Measurements from ENCODE around the gene PLD4. TPM values are rescaled to one million over a fixed set of nuclear protein-coding genes. Genes with fewer than 3 reads are reported as not detected.

PLD4 gene
- total RNA-seq, 1 experiment from 2014 or later, result not detected

DNA sequence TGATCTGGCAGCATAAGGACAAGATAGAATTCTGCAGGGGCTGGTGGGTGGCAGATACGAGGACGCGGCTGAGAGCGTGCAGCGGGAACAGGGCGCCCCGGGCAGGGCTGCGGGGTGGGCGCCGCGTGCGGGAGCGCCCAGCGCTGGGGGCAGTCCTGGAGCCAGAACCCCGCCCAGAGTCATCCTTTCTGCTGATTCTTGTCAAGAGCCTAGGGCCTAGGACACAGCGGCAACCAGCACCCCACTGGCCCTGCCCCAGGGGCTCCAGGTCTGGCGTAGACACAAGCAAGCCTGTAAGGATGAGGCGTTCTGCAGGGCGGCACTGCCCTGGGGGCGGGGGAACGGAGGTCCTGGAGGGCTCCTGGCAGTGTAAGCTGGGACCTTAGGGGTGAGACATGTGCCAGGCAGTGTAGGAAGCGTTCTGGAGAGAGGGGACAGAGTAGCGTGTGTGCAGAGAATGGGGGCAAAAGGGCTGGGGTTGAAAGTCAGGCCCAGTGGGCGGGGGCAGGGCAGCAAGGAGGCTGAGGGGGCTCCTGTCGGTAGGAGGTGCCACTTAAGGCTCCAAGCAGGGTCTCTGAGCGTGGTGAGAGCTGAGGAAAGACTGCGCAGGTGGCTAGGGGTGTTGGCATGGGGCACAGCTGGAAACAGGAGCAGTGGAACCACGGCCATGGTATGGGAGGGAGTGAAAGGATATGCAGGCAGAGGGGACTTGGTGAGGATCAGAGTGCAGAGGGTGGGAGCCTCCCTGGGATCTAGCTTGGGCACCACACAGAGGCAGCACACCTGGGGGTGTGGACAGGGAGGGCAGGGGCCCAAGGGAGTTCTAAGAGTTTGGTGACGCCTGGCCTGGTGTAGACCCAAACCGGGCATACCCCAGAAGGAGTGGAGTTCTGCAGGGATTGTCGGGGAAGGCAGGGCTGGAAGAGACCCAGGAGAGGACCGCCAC, 54.3 kb downstream of the PLD4 start:
- H3K4me3 ChIP-seq, result no peak overlapping the region
- H3K36me3 ChIP-seq, result no peaks in the 10 kb centered on the region
- DNase-seq, result no peak
- H3K27me3 ChIP-seq, result no peaks in the 10 kb centered on the region
- H3K9me3 ChIP-seq, result no peaks in the 10 kb centered on the region

DNA sequence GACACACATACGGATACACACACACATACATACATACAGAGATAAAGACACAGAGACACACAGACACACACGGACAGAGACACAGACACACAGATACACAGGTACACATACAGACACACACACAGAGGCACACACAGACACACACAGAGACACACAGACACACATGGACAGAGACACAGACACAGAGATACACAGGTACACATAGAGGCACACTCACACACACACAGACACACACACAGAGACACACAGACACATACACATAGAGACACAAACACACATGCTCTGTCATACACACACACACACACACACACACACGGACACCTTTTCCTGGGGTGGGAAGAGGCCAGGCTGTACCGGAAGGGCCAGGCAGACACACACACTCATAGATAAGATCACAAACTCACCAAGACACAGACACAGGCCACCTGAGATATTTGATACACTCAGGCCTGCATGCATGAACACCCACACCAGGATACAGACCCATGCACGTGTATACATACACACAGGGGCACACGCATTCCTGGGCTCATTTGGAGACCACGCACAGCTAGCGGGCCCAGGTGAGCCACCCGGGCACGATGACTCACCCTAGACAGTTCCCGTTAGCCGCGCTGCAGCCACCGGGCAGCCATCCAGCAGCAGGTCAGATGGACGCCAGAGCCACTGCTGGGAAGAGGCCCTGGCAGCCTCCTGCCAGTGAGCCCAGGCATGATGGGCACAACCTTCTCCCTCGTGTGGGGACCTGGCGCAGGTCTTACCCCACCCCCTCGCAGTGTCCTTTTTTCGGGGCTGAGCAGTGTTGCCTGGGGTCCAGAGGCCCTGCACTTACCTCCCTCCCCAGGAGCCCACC, 55.3 kb downstream of the PLD4 start:
- Histone ChIP-seq H3K36me3 (no peaks in the 10 kb centered on the region), H3K9me3 (no peaks in the 10 kb centered on the region), H3K27me3 (no peaks in the 10 kb centered on the region), H3K4me3 (no peak overlapping the region)
- peak; percentile 56 for DNase-seq

DNA sequence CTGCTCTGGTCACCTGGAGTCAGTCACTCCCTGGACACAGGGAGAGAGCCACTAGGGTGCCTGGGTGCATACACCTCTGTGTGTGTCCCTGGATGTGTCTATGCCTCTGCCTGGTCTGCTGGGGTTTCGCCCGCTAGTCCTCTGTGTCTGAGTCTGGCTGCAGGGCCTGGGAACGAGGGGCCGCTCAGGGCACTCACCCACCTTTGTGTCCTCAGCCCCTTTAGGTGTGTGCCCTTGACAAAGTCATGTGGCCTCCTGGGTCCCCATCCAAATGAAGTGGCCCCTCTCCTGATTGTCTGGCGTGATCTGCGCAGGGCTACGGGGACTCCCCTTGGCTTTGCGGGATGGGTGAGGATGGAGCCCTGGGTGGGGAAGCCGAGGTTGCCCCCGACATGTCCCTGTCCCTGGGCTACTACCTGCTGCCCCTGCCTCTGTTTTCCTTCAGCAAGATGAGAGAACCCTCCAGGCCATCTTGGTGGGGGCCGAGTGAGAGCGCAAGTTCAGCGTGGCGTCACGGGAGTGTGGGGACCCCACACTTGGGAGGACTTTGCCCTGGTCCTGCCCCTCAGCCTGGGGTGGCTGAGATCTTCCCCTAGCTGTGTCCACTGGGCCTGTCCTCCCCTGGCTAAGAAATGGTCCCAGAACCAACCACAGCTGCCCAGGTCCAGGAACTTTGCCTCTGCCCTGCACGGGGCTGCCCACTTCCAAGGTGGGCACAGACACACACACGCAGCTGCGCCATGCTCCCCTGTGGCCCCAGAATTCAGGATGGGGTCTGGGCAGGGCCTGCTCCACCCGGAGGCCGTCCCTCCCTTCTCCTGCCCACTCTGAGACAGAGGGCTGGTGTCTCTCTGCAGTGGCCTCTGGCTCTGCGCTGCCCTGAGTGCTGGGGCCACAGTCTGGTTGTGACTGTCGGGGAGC, 56.2 kb downstream of the PLD4 start:
- H3K27me3 ChIP-seq, result no peaks in the 10 kb centered on the region
- H3K36me3 ChIP-seq, result no peaks in the 10 kb centered on the region
- no peak overlapping the region for H3K4me3 ChIP-seq
- H3K9me3 ChIP-seq, result no peaks in the 10 kb centered on the region
- no peak for DNase-seq

DNA sequence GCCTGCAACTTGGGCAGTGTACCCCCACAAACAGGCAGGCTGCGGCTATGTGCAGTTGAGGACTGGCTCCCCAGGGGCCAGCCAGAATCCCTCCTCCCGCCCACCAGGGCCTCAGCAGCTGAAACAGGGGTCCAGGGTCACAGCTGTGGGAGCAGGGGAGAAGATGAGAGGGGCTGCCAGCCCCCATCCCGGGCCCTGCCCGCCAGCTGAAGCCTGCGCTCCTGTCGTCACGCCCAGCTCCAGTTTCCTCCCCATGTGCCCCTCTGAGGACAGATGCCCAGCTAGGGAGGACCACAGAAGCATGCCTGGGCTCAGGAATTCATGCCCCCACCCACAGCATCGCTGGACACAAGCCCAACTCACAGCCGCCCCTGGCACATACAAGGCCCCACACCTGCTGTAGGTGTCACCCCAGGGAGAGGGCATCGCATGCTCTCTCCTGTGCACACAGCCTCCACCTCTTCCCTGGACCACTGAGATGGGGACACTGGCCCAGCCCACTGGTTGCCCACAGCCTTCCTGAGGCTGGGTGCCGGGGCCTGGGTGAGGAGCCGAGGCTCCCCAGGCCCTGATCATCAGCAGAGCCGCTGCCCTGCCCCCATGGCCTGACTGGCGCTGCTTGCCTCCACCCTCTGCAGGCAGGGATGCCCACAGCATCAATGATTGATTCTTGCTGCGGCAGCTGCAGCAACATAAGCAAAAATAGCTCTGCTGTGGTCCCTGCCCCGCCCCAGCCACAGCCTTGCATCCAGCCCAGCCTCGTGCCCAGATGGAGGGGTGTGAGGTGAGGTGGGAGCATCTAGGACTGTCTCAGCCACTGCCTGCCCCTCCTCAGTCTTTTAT, 57.2 kb downstream of the PLD4 start:
- DNase-seq, result no peak
- no peaks in the 10 kb centered on the region for H3K36me3 ChIP-seq
- no peak overlapping the region for H3K4me3 ChIP-seq
- H3K27me3 ChIP-seq, result no peaks in the 10 kb centered on the region
- H3K9me3 ChIP-seq, result no peaks in the 10 kb centered on the region

DNA sequence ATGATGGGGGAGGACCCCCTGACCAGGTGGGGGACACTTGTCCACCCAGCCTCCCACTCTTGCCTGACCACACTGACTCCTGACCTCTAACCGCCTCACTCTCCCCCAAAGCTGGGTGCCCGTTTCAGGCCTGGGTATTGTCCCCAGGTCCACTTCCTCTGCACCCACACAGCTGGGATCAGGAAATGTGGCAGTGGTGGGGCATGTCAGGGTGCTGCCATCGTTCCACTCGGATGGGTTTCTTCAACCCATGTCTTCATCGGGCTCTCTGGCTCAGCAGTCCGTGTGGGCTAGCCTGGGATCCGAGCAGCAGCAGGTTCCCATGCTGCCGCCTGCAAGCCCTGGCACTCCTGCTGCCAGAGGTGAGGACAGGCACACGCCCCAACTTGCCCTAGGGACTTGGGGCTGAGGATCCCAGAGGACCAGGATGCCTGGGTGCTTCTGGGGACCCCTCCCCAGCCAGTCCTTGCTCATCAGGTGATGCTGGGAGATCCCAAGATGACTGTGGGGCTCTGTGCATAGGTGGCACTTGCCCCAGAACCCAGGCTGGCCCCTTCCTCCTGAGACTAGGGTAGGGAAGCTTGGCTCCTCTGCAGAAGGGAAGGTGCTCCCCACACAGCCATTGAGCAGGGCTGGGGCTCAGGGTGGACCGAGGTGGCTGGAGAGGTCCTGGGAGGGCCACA, 58.0 kb downstream of the PLD4 start:
- Histone ChIP-seq H3K4me3 (no peak overlapping the region), H3K27me3 (no peaks in the 10 kb centered on the region), H3K9me3 (no peaks in the 10 kb centered on the region), H3K36me3 (no peaks in the 10 kb centered on the region)
- DNase-seq, result no peak

Other genes starting within 250 kb of the PLD4 start
- 15.5 and 31.4 TPM in 2 replicates for gene INF2, start 235.3 kb upstream of the PLD4 start, total RNA-seq (2014; rRNA removed; shearing (Covaris generic); ENCODE audit: low replicate concordance)
- gene ADSS1, start 200.7 kb upstream of the PLD4 start, total RNA-seq (2014; rRNA removed; shearing (Covaris generic); ENCODE audit: low replicate concordance), result 4.0 and 4.2 TPM in 2 replicates
- gene SIVA1, start 171.7 kb upstream of the PLD4 start, total RNA-seq (2014; rRNA removed; shearing (Covaris generic); ENCODE audit: low replicate concordance), result 166 and 169 TPM in 2 replicates
- gene AKT1, start 129.1 kb upstream of the PLD4 start, total RNA-seq (2014; rRNA removed; shearing (Covaris generic); ENCODE audit: low replicate concordance), result 118 and 140 TPM in 2 replicates
- 2.5 and 3.9 TPM in 2 replicates for gene ZBTB42, start 123.8 kb upstream of the PLD4 start, total RNA-seq (2014; rRNA removed; shearing (Covaris generic); ENCODE audit: low replicate concordance)
- gene CEP170B, start 59.6 kb upstream of the PLD4 start, total RNA-seq (2014; rRNA removed; shearing (Covaris generic); ENCODE audit: low replicate concordance), result 7.5 and 13.6 TPM in 2 replicates
- 26.9 and 31.3 TPM in 2 replicates for gene AHNAK2, start 53.5 kb downstream of the PLD4 start, total RNA-seq (2014; rRNA removed; shearing (Covaris generic); ENCODE audit: low replicate concordance)
- gene CLBA1, start 60.9 kb downstream of the PLD4 start, total RNA-seq (2014; rRNA removed; shearing (Covaris generic); ENCODE audit: low replicate concordance), result 7.2 and 10.8 TPM in 2 replicates
- gene CDCA4, start 96.2 kb downstream of the PLD4 start, total RNA-seq (2014; rRNA removed; shearing (Covaris generic); ENCODE audit: low replicate concordance), result 30.3 and 49.7 TPM in 2 replicates
- gene GPR132, start 140.6 kb downstream of the PLD4 start, total RNA-seq (2014; rRNA removed; shearing (Covaris generic); ENCODE audit: low replicate concordance), result not detected in 2 replicates
- 3.1 and 12.4 TPM in 2 replicates for gene JAG2, start 243.9 kb downstream of the PLD4 start, total RNA-seq (2014; rRNA removed; shearing (Covaris generic); ENCODE audit: low replicate concordance)